ENCODE measurements around the gene ANO2. TPM values are rescaled to one million over a fixed set of nuclear protein-coding genes. Genes with fewer than 3 reads are reported as not detected.

The ANO2 gene
- total and polyA plus RNA-seq, 2 donors (not counting 3 experiments of a cell fraction or from before 2014, with no cell fraction given) = 15.4 to 65.0 TPM

GRCh38 chr12:5713599-5714081 lies 231.4 kb downstream of the ANO2 start:
- no peaks in the 10 kb centered on the region for H3K9me3 ChIP-seq (replicated peaks; ENCODE audit: control insufficient read depth, insufficient read depth, low read length)
- DNase-seq (ENCODE audit: low read depth, low spot score) (no peak), FAIRE-seq (no peak)
- no peak overlapping the region for H3K9ac ChIP-seq (replicated peaks; ENCODE audit: extremely low read depth, insufficient read depth, low read length)
- no peak overlapping the region for H3K27ac ChIP-seq (ENCODE audit: insufficient read depth, low read depth, low read length)
- H3K27me3 ChIP-seq (ENCODE audit: control insufficient read depth in 2 of 2, insufficient read depth in 2 of 2, low read length in 2 of 2) = no peaks in the 10 kb centered on the region
- peaks cover 14% of the 10 kb centered on the region for H3K4me1 ChIP-seq (ENCODE audit: control insufficient read depth, extremely low read depth, insufficient read depth, low read length)
- no peaks in the 10 kb centered on the region for H4K20me1 ChIP-seq (replicated peaks; ENCODE audit: control insufficient read depth, extremely low read depth, insufficient read depth, low read length)
- peaks cover 0 to 12% of the 10 kb centered on the region in 2 experiments for H3K36me3 ChIP-seq (ENCODE audit: control insufficient read depth in 2 of 2, extremely low read depth in 1 of 2, insufficient read depth in 2 of 2, low read length in 2 of 2)
- H2AFZ ChIP-seq (ENCODE audit: low read depth, low read length) = no peak overlapping the region
- intact Hi-C loops (cut with micrococcal nuclease) (no loop called here), dilution Hi-C loops (cut with MboI; ENCODE audit: extremely low pct_ligation_motif_present, low sequenced_read_pairs) (no loop called here)
- no TSS peak for BruUV-seq (replicated peaks)
- no peak for TF ChIP-seq GATA2 (IDR thresholded peaks at IDR 0.05; ENCODE audit: insufficient read depth, insufficient read length, low read depth, low read length)
- no peak for TF ChIP-seq MAX (IDR thresholded peaks at IDR 0.05; ENCODE audit: insufficient read depth, insufficient read length)
- TF ChIP-seq POLR2A (IDR thresholded peaks at IDR 0.05; ENCODE audit: low read depth, low read length) = no peak
- TF ChIP-seq, protein P1, sequence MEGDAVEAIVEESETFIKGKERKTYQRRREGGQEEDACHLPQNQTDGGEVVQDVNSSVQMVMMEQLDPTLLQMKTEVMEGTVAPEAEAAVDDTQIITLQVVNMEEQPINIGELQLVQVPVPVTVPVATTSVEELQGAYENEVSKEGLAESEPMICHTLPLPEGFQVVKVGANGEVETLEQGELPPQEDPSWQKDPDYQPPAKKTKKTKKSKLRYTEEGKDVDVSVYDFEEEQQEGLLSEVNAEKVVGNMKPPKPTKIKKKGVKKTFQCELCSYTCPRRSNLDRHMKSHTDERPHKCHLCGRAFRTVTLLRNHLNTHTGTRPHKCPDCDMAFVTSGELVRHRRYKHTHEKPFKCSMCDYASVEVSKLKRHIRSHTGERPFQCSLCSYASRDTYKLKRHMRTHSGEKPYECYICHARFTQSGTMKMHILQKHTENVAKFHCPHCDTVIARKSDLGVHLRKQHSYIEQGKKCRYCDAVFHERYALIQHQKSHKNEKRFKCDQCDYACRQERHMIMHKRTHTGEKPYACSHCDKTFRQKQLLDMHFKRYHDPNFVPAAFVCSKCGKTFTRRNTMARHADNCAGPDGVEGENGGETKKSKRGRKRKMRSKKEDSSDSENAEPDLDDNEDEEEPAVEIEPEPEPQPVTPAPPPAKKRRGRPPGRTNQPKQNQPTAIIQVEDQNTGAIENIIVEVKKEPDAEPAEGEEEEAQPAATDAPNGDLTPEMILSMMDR (IDR thresholded peaks at IDR 0.05; ENCODE audit: extremely low read depth in 1 of 2, insufficient read depth in 1 of 2, low read depth in 1 of 2, low read length in 2 of 2) = no peak
- no peak for TF ChIP-seq POLR2AphosphoS5 (IDR thresholded peaks at IDR 0.05; ENCODE audit: insufficient read depth, low read depth, low read length)
- no peak for TF ChIP-seq FOS (IDR thresholded peaks at IDR 0.05; ENCODE audit: borderline replicate concordance, insufficient read depth, low read length)
- TF ChIP-seq EZH2 (IDR thresholded peaks at IDR 0.05; ENCODE audit: borderline replicate concordance, low read depth, low read length, severe bottlenecking) = no peak
- TF ChIP-seq JUN (IDR thresholded peaks at IDR 0.05; ENCODE audit: borderline replicate concordance, insufficient read depth, insufficient read length, low read depth) = no peak
- TF ChIP-seq MYC (IDR thresholded peaks at IDR 0.05; ENCODE audit: low read depth, low read length) = no peak
- H3K4me2 ChIP-seq (ENCODE audit: insufficient read depth, low read length) = no peak overlapping the region
- ChIA-PET POLR2A (no interaction called here), CTCF (no interaction called here)
- no peak overlapping the region for H3K4me3 ChIP-seq (replicated peaks in 1 of 3; ENCODE audit: insufficient read depth in 1 of 3, low read depth in 1 of 3, low read length in 3 of 3)
- no peaks in the 10 kb centered on the region for H3K79me2 ChIP-seq (ENCODE audit: control insufficient read depth, insufficient read depth, low read length)
- H3K9me1 ChIP-seq (replicated peaks; ENCODE audit: control insufficient read depth, extremely low read depth, insufficient read depth, low read length) = no peaks in the 10 kb centered on the region
